ENCODE results near the gene PHF21B.
A peak's percentile ranks its signal among the peaks of the same experiment; 100 is the strongest.

Gene PHF21B

DNA sequence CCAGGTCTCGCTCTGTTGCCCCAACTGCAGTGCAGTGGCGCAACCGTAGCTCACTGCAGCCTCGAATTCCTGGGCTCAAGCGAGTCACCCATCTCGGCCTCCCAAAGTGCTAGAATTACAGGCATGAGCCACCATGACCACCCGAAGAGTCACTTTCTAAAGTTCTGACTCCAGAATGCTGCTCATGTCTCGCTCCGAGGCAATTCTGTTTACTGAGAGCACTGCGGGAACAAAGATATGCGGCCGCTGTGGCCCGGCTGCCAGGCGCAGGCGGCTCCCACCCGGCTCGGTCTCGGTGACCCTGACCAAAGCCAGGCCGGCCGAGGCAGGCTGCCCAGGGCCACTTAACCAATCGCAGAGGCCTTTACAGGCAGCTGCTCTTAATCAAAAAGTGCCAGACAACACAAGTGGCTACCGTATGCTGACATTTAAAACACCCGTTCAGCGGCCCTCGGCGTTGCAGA is 78.7 kb downstream of the PHF21B start:
- no peaks in the 10 kb centered on the region for H3K36me3 ChIP-seq (ENCODE audit: control insufficient read depth in 1 of 2, insufficient read depth in 2 of 2, low read depth in 1 of 2, low read length in 2 of 2)
- H3K4me2 ChIP-seq (ENCODE audit: low read length, poor library complexity, severe bottlenecking): no peak overlapping the region
- 78% methylated on average over 26 of the region's 26 CpGs for WGBS
- no peak overlapping the region for H2AK5ac ChIP-seq (ENCODE audit: low read length, severe bottlenecking)
- peaks cover 15 to 80% of the 10 kb centered on the region in 2 experiments for H3K27me3 ChIP-seq (ENCODE audit: control insufficient read depth in 1 of 2, insufficient read depth in 1 of 2, low read length in 2 of 2)
- DNase-seq: no peak
- no peak overlapping the region for H2BK15ac ChIP-seq (ENCODE audit: low read depth, poor library complexity, severe bottlenecking)
- no peak overlapping the region for H3K23ac ChIP-seq (ENCODE audit: low read length in 2 of 2)
- no peak overlapping the region for H2AFZ ChIP-seq (ENCODE audit: low read depth, low read length)
- H2BK120ac ChIP-seq (ENCODE audit: low read depth, low read length): no peak overlapping the region
- H3K18ac ChIP-seq (ENCODE audit: low read depth in 1 of 2, low read length in 2 of 2): no peak overlapping the region
- H3K9me3 ChIP-seq (ENCODE audit: control insufficient read depth, low read length): no peaks in the 10 kb centered on the region
- H3K27ac ChIP-seq (ENCODE audit: low read length, poor library complexity, severe bottlenecking): no peak overlapping the region
- H3K79me1 ChIP-seq (replicated peaks; ENCODE audit: low read length, poor library complexity, severe bottlenecking): no peaks in the 10 kb centered on the region
- no peak overlapping the region for H3K4me3 ChIP-seq (ENCODE audit: insufficient read depth in 1 of 2, low read depth in 1 of 2, low read length in 2 of 2)
- H2BK5ac ChIP-seq (ENCODE audit: low read depth, low read length, poor library complexity, severe bottlenecking): no peak overlapping the region
- no peak overlapping the region for H4K8ac ChIP-seq (ENCODE audit: low read length)
- H3K14ac ChIP-seq (ENCODE audit: low read length in 2 of 2): no peak overlapping the region
- H3K4ac ChIP-seq (ENCODE audit: low read depth in 1 of 2, low read length in 2 of 2): no peak overlapping the region
- H2BK12ac ChIP-seq (ENCODE audit: low read length in 2 of 2): no peak overlapping the region
- peaks cover 3% of the 10 kb centered on the region for H3K4me1 ChIP-seq (ENCODE audit: control insufficient read depth, insufficient read depth, low read depth, low read length)
- no peak overlapping the region for H4K91ac ChIP-seq (ENCODE audit: low read length)
- H3K9ac ChIP-seq (ENCODE audit: low read length): peak overlapping the region; percentile 32

DNA sequence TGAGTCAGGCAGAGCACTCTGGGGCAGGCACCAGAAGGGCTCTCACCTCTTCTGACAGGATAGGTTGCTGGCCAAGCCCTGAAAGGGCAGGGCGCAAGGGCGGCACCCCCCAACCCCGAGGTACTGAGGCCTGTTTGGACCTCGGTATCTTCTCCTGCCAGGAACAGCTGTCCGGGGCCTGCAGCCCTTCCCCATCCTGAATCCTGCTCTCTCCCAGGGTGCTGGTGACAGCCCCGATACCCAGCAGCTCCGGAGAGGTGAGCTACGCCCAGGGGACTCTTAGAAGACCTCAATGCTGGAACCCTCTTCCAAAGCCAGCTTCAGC is 79.1 kb downstream of the PHF21B start:
- Histone ChIP-seq H3K4me1 (ENCODE audit: control insufficient read depth, insufficient read depth, low read depth, low read length) (peaks cover 3% of the 10 kb centered on the region), H2AK5ac (ENCODE audit: low read length, severe bottlenecking) (no peak overlapping the region), H4K91ac (ENCODE audit: low read length) (no peak overlapping the region), H3K9ac (ENCODE audit: low read length) (no peak overlapping the region), H3K36me3 (ENCODE audit: control insufficient read depth in 1 of 2, insufficient read depth in 2 of 2, low read depth in 1 of 2, low read length in 2 of 2) (no peaks in the 10 kb centered on the region), H3K14ac (ENCODE audit: low read length in 2 of 2) (no peak overlapping the region), H3K23ac (ENCODE audit: low read length in 2 of 2) (no peak overlapping the region), H2BK12ac (ENCODE audit: low read length in 2 of 2) (no peak overlapping the region), H3K18ac (ENCODE audit: low read depth in 1 of 2, low read length in 2 of 2) (no peak overlapping the region), H3K9me3 (ENCODE audit: control insufficient read depth, low read length) (no peaks in the 10 kb centered on the region), H2BK120ac (ENCODE audit: low read depth, low read length) (no peak overlapping the region), H2BK15ac (ENCODE audit: low read depth, poor library complexity, severe bottlenecking) (no peak overlapping the region), H3K27me3 (ENCODE audit: control insufficient read depth in 1 of 2, insufficient read depth in 1 of 2, low read length in 2 of 2) (peaks cover 15 to 75% of the 10 kb centered on the region in 2 experiments), H2BK5ac (ENCODE audit: low read depth, low read length, poor library complexity, severe bottlenecking) (no peak overlapping the region), H3K4ac (ENCODE audit: low read depth in 1 of 2, low read length in 2 of 2) (no peak overlapping the region), H3K4me3 (ENCODE audit: insufficient read depth in 1 of 2, low read depth in 1 of 2, low read length in 2 of 2) (no peak overlapping the region), H3K79me1 (replicated peaks; ENCODE audit: low read length, poor library complexity, severe bottlenecking) (no peaks in the 10 kb centered on the region), H4K8ac (ENCODE audit: low read length) (no peak overlapping the region), H3K4me2 (ENCODE audit: low read length, poor library complexity, severe bottlenecking) (no peak overlapping the region), H3K27ac (ENCODE audit: low read length, poor library complexity, severe bottlenecking) (no peak overlapping the region), H2AFZ (ENCODE audit: low read depth, low read length) (no peak overlapping the region)
- no peak for DNase-seq
- WGBS: 86% methylated on average over 8 of the region's 8 CpGs

DNA sequence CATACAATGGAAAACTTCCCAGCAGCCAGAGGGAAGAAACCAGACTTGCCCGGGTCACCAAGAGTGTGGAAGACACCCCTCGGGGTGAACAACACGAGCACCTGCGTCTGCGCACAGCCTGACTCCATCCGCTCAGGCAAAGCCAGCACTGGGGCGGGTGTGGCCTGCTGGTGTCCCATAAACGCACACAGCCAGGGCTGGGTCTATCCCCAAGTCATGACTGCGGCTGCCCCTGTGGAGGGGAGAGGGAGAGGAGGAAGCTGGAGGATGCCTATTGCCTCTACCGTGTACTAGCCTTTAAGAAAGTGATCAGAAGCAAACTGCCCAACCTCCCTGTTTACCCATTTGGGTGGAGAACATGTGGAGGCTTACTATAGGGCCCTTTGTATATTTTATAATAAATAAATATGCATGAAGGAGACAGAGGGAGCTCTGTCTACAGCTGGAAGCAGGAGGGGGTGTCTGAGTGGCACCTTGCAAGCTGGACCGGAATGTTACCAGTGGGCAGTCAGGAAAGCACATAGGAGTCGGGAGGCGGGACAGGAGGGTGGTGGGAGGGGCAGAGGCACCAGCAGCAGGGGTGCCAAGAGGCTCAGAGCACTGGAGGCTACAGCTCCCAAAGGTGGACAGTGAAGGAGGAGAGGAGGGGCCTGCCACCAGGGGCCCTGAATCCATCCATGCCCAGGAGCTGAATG is 79.6 kb downstream of the PHF21B start:
- no peak overlapping the region for H3K4me3 ChIP-seq (ENCODE audit: insufficient read depth in 1 of 2, low read depth in 1 of 2, low read length in 2 of 2)
- peaks cover 15 to 73% of the 10 kb centered on the region in 2 experiments for H3K27me3 ChIP-seq (ENCODE audit: control insufficient read depth in 1 of 2, insufficient read depth in 1 of 2, low read length in 2 of 2)
- no peak overlapping the region for H2AFZ ChIP-seq (ENCODE audit: low read depth, low read length)
- no peak overlapping the region for H3K27ac ChIP-seq (ENCODE audit: low read length, poor library complexity, severe bottlenecking)
- peaks cover 3% of the 10 kb centered on the region for H3K4me1 ChIP-seq (ENCODE audit: control insufficient read depth, insufficient read depth, low read depth, low read length)
- no peak for DNase-seq
- no peak overlapping the region for H2BK15ac ChIP-seq (ENCODE audit: low read depth, poor library complexity, severe bottlenecking)
- H2AK5ac ChIP-seq (ENCODE audit: low read length, severe bottlenecking): no peak overlapping the region
- H4K91ac ChIP-seq (ENCODE audit: low read length): no peak overlapping the region
- H4K8ac ChIP-seq (ENCODE audit: low read length): no peak overlapping the region
- no peaks in the 10 kb centered on the region for H3K9me3 ChIP-seq (ENCODE audit: control insufficient read depth, low read length)
- no peak overlapping the region for H2BK120ac ChIP-seq (ENCODE audit: low read depth, low read length)
- no peak overlapping the region for H3K4me2 ChIP-seq (ENCODE audit: low read length, poor library complexity, severe bottlenecking)
- H2BK5ac ChIP-seq (ENCODE audit: low read depth, low read length, poor library complexity, severe bottlenecking): no peak overlapping the region
- 91% methylated on average over 12 of the region's 13 CpGs for WGBS
- H3K14ac ChIP-seq (ENCODE audit: low read length in 2 of 2): no peak overlapping the region
- no peak overlapping the region for H3K9ac ChIP-seq (ENCODE audit: low read length)
- H3K4ac ChIP-seq (ENCODE audit: low read depth in 1 of 2, low read length in 2 of 2): no peak overlapping the region
- no peak overlapping the region for H3K18ac ChIP-seq (ENCODE audit: low read depth in 1 of 2, low read length in 2 of 2)
- no peak overlapping the region for H2BK12ac ChIP-seq (ENCODE audit: low read length in 2 of 2)
- H3K79me1 ChIP-seq (replicated peaks; ENCODE audit: low read length, poor library complexity, severe bottlenecking): no peaks in the 10 kb centered on the region
- no peak overlapping the region for H3K23ac ChIP-seq (ENCODE audit: low read length in 2 of 2)
- no peaks in the 10 kb centered on the region for H3K36me3 ChIP-seq (ENCODE audit: control insufficient read depth in 1 of 2, insufficient read depth in 2 of 2, low read depth in 1 of 2, low read length in 2 of 2)

DNA sequence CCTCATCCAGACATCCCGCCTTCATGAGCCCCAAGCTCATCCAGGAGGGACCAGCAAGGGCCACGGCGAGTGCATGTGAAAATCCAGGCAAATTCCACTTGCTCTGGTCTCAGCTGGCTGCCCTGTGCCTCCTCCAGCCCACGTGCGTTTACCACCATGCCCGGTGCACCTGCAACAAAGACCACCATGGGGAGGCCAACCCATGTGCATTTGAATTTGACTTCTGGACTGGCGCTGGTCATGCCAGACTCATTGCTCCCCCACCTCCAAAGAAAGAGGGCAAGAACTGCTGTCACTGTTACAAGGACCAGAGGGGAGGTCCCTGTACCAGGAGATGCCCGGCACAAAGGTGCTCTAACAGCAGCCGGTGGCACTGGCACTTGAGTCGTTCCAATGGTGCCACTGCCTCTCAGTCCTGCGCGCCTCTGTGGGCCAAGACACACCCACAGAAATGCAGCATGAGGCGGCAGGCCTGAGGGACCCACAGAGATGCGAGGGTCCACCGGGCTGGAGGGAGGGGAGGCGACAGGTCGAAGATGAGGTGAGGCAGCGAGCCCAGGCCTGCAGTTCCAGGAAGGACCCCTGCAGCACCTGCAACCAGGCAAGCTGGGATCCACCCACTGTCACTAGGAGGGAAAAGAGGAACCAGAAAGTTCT is 80.3 kb downstream of the PHF21B start:
- no peak overlapping the region for H2AFZ ChIP-seq (ENCODE audit: low read depth, low read length)
- no peak overlapping the region for H3K4me3 ChIP-seq (ENCODE audit: insufficient read depth in 1 of 2, low read depth in 1 of 2, low read length in 2 of 2)
- H3K14ac ChIP-seq (ENCODE audit: low read length in 2 of 2): no peak overlapping the region
- H3K79me1 ChIP-seq (replicated peaks; ENCODE audit: low read length, poor library complexity, severe bottlenecking): no peaks in the 10 kb centered on the region
- no peak overlapping the region for H3K23ac ChIP-seq (ENCODE audit: low read length in 2 of 2)
- no peak overlapping the region for H3K18ac ChIP-seq (ENCODE audit: low read depth in 1 of 2, low read length in 2 of 2)
- H4K91ac ChIP-seq (ENCODE audit: low read length): no peak overlapping the region
- no peaks in the 10 kb centered on the region for H3K9me3 ChIP-seq (ENCODE audit: control insufficient read depth, low read length)
- no peak overlapping the region for H4K8ac ChIP-seq (ENCODE audit: low read length)
- H2BK5ac ChIP-seq (ENCODE audit: low read depth, low read length, poor library complexity, severe bottlenecking): no peak overlapping the region
- 91% methylated on average over 18 of the region's 18 CpGs for WGBS
- H2BK12ac ChIP-seq (ENCODE audit: low read length in 2 of 2): no peak overlapping the region
- no peak overlapping the region for H3K27ac ChIP-seq (ENCODE audit: low read length, poor library complexity, severe bottlenecking)
- H2BK15ac ChIP-seq (ENCODE audit: low read depth, poor library complexity, severe bottlenecking): no peak overlapping the region
- H3K4ac ChIP-seq (ENCODE audit: low read depth in 1 of 2, low read length in 2 of 2): no peak overlapping the region
- no peak overlapping the region for H3K4me2 ChIP-seq (ENCODE audit: low read length, poor library complexity, severe bottlenecking)
- peaks cover 11 to 66% of the 10 kb centered on the region in 2 experiments for H3K27me3 ChIP-seq (ENCODE audit: control insufficient read depth in 1 of 2, insufficient read depth in 1 of 2, low read length in 2 of 2)
- H2BK120ac ChIP-seq (ENCODE audit: low read depth, low read length): no peak overlapping the region
- no peak for DNase-seq
- peaks cover 3% of the 10 kb centered on the region for H3K4me1 ChIP-seq (ENCODE audit: control insufficient read depth, insufficient read depth, low read depth, low read length)
- H3K36me3 ChIP-seq (ENCODE audit: control insufficient read depth in 1 of 2, insufficient read depth in 2 of 2, low read depth in 1 of 2, low read length in 2 of 2): no peaks in the 10 kb centered on the region
- H3K9ac ChIP-seq (ENCODE audit: low read length): no peak overlapping the region
- H2AK5ac ChIP-seq (ENCODE audit: low read length, severe bottlenecking): no peak overlapping the region

Measured in mesenchymal stem cell (in vitro differentiated cells and primary cell).